Nasal cavity respiratory epithelium epithelial cell of viscerocranial mucosa (primary cell): Measurements from ENCODE around the gene PCBP1. TPM values are rescaled to one million over a fixed set of nuclear protein-coding genes. Genes with fewer than 3 reads are reported as not detected.

Experiments
- total RNA-seq: library from RNA; depleted of rRNA; stranded (reverse); fragments of >200 nt; gene quantifications from 2 replicates; pipeline ENCODE4 v1.2.3, GENCODE V29; 2014

PCBP1 gene
- total RNA-seq: 21.5 and 76.6 TPM in 2 replicates

DNA sequence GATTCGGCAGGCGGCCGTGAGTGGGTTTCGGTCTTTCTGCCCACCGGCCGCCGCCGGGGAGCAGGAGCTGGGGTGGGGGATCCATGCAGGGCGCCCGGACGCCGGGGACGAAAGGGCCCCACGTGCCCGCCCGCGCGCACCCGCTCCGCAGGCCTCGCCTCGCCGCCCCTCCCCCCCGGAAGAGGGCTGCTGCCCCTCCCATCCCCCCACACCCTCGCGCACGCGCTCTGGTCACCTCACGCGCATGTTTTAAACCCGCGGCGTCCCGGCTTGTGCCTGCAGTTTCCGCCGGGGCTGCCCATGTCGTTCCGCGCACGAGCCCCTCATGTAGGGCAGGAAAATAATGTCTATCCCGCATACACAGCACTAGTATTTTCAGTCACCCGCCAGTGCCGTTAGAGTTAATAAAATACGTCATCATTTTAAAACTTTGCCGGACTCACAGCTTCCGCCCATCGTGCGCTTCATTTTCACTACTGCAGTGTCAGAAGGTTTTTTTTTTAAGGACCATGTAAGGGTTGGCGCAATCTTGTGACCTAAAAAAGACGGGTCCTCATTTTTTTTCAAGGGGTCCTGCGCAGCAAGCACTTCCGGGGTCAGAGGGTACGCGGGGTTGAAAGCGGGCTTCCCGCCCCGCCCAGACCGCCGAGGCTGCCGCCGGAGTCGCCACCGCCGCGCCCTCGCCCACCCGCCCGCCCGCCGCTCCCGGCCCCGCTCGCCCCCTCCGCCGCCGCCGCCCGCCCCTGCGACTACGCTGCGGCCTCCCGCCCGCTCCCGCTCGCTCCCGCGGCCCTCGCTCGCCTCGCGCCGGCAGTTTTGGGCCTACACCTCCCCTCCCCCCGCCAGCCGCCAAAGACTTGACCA lies at the start of gene PCBP1:
PCBP1 (plus strand) TSS at position 640 of the 864 bp plus-strand sequence. CDS start 267 bp downstream, outside the sequence.

Other genes with a start within 250 kb of the PCBP1 start
- gene SNRNP27, start 193.5 kb upstream of the PCBP1 start, total RNA-seq: 36.9 and 37.9 TPM in 2 replicates
- gene MXD1, start 172.4 kb upstream of the PCBP1 start, total RNA-seq: 46.6 and 50.6 TPM in 2 replicates
- gene ASPRV1, start 125.8 kb upstream of the PCBP1 start, total RNA-seq: 0.21 and 0.34 TPM in 2 replicates
- gene C2orf42, start 103.5 kb downstream of the PCBP1 start, total RNA-seq: 19.5 and 22.4 TPM in 2 replicates
- 49.2 and 96.7 TPM in 2 replicates for gene TIA1, start 161.2 kb downstream of the PCBP1 start, total RNA-seq
- gene PCYOX1, start 170.7 kb downstream of the PCBP1 start, total RNA-seq: 35.9 and 69.5 TPM in 2 replicates
- 74.6 and 231 TPM in 2 replicates for gene SNRPG, start 206.3 kb downstream of the PCBP1 start, total RNA-seq
- gene FAM136A, start 214.6 kb downstream of the PCBP1 start, total RNA-seq: 24.5 and 24.9 TPM in 2 replicates